ENCODE data around the gene DLGAP4. TPM values are rescaled to one million over a fixed set of nuclear protein-coding genes. Genes with fewer than 3 reads are reported as not detected.

DLGAP4 gene
- total RNA-seq, 1 experiment from 2014 or later, result 40.3 TPM

DNA sequence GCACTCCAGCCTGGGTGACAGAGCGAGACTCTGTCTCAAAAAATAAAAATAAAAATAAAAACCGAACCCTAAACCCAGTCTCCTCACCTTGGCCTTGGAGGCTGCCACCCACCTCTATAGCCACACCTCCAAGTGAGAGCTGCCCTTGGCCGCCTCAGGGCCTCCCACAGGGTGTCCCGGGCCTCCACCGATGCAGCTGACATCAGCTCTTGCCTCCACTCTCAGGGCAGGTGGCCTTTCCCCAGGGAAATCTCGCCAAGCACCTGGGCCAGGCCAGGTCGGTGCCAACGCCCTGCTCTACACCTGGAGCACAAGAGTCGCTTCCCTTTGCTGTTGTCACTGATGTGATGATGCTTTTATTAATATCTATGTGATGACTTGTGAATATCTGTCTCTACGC is 226.2 kb downstream of the DLGAP4 start (continued):
- TF ChIP-seq, protein P1, sequence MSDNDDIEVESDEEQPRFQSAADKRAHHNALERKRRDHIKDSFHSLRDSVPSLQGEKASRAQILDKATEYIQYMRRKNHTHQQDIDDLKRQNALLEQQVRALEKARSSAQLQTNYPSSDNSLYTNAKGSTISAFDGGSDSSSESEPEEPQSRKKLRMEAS (IDR thresholded peaks at IDR 0.05), result no peak
- no peak for TF ChIP-seq TCF7L2 (IDR thresholded peaks at IDR 0.05; ENCODE audit: borderline replicate concordance, extremely low read depth, insufficient read depth, insufficient read length)
- no peak for TF ChIP-seq ZFX (IDR thresholded peaks at IDR 0.05)
- no peak for TF ChIP-seq EGR1 (IDR thresholded peaks at IDR 0.05; ENCODE audit: low read depth)
- TF ChIP-seq SRF (IDR thresholded peaks at IDR 0.05; ENCODE audit: low read depth), result no peak
- TF ChIP-seq, protein P2, sequence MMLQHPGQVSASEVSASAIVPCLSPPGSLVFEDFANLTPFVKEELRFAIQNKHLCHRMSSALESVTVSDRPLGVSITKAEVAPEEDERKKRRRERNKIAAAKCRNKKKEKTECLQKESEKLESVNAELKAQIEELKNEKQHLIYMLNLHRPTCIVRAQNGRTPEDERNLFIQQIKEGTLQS (IDR thresholded peaks at IDR 0.05), result no peak
- TF ChIP-seq POLR2A (IDR thresholded peaks at IDR 0.05; ENCODE audit: borderline replicate concordance, extremely low read depth, insufficient read depth, insufficient read length), result no peak
- TF ChIP-seq POLR2AphosphoS5 (IDR thresholded peaks at IDR 0.05; ENCODE audit: low read depth, low read length), result no peak

DNA sequence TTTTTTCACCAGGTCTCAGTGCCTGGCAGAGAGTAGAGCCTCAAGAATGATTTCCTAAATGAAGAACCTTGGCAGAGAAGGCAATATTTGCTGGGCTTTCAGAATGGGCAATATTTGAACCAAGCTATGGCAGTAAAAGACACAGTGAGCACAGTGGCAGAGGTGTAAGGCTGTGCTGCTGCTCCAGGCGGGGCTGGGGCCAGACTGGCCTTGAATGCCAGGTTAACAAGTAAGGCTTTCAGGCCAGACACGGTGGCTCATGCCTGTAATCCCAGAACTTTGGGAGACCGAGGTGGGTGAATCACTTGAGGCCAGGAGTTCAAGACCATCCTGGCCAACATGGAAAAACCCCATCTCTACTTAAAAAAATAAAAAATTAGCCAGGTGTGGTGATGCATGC is 226.7 kb downstream of the DLGAP4 start:
- H2AFZ ChIP-seq (ENCODE audit: low read depth, low read length, poor library complexity, severe bottlenecking), result no peak overlapping the region
- TF ChIP-seq TCF7L2 (IDR thresholded peaks at IDR 0.05; ENCODE audit: borderline replicate concordance, extremely low read depth, insufficient read depth, insufficient read length) (no peak), YY1 (IDR thresholded peaks at IDR 0.05; ENCODE audit: extremely low read depth, insufficient replicate concordance, low read depth, low read length) (no peak), CBX3 (IDR thresholded peaks at IDR 0.05; ENCODE audit: low read depth) (no peak), JUND (IDR thresholded peaks at IDR 0.05) (no peak), EZH2phosphoT487 (IDR thresholded peaks at IDR 0.05; ENCODE audit: borderline replicate concordance) (no peak), POLR2A (IDR thresholded peaks at IDR 0.05; ENCODE audit: borderline replicate concordance, extremely low read depth, insufficient read depth, insufficient read length) (no peak), SIN3A (IDR thresholded peaks at IDR 0.05; ENCODE audit: low read depth) (no peak), EZH2 (IDR thresholded peaks at IDR 0.05) (no peak), ELF1 (IDR thresholded peaks at IDR 0.05; ENCODE audit: borderline replicate concordance, low read depth) (no peak), ZNF274 (IDR thresholded peaks at IDR 0.05; ENCODE audit: low read depth, low read length) (no peak), ZFX (IDR thresholded peaks at IDR 0.05) (no peak), CEBPB (IDR thresholded peaks at IDR 0.05; ENCODE audit: low read depth) (no peak)
- TF ChIP-seq, protein P1 (IDR thresholded peaks at IDR 0.05), result no peak
- TF ChIP-seq, protein P3, sequence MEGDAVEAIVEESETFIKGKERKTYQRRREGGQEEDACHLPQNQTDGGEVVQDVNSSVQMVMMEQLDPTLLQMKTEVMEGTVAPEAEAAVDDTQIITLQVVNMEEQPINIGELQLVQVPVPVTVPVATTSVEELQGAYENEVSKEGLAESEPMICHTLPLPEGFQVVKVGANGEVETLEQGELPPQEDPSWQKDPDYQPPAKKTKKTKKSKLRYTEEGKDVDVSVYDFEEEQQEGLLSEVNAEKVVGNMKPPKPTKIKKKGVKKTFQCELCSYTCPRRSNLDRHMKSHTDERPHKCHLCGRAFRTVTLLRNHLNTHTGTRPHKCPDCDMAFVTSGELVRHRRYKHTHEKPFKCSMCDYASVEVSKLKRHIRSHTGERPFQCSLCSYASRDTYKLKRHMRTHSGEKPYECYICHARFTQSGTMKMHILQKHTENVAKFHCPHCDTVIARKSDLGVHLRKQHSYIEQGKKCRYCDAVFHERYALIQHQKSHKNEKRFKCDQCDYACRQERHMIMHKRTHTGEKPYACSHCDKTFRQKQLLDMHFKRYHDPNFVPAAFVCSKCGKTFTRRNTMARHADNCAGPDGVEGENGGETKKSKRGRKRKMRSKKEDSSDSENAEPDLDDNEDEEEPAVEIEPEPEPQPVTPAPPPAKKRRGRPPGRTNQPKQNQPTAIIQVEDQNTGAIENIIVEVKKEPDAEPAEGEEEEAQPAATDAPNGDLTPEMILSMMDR (IDR thresholded peaks at IDR 0.05 in 2 of 3, conservative IDR thresholded peaks at IDR 0.05 in 1 of 3; ENCODE audit: borderline replicate concordance in 1 of 3, insufficient read depth in 1 of 3, low read depth in 2 of 3, low read length in 2 of 3), result no peak
- TF ChIP-seq, protein P2 (IDR thresholded peaks at IDR 0.05), result no peak
- H3K4me3 ChIP-seq (replicated peaks in 1 of 2; ENCODE audit: low read depth in 1 of 2, low read length in 2 of 2), result no peak overlapping the region
- no peaks in the 10 kb centered on the region for H4K20me1 ChIP-seq (ENCODE audit: insufficient read depth)
- H3K27ac ChIP-seq (ENCODE audit: low read depth, low read length), result no peak overlapping the region
- H3K9ac ChIP-seq (ENCODE audit: low read length), result no peak overlapping the region
- no peaks in the 10 kb centered on the region for H3K27me3 ChIP-seq (ENCODE audit: insufficient read depth, low read length)
- no peaks in the 10 kb centered on the region for H3K79me2 ChIP-seq (ENCODE audit: insufficient read depth, low read length)
- RAD21 ChIA-PET (ENCODE audit: low non-redundant PET in 1 of 2, low total read pairs in 2 of 2, uncharacterized antibody in 2 of 2, unreplicated experiment in 2 of 2), result no interaction called here
- no peak overlapping the region for H3K4me2 ChIP-seq (ENCODE audit: low read length)
- intact Hi-C loops (cut with micrococcal nuclease), result no loop called here
- ATAC-seq, result no peak
- H3K36me3 ChIP-seq (ENCODE audit: control insufficient read depth in 1 of 2, insufficient read depth in 2 of 2, low read length in 2 of 2), result peaks cover 0 to 2% of the 10 kb centered on the region in 2 experiments; a peak in 1 of 4 replicates
- no TSS peak for BruUV-seq (replicated peaks)
- H3K4me1 ChIP-seq (ENCODE audit: control insufficient read depth in 1 of 2, insufficient read depth in 2 of 2, low read length in 2 of 2), result no peaks in the 10 kb centered on the region
- DNase-seq (ENCODE audit: low read depth, low spot score), result no peak
- CTCF ChIA-PET, result no interaction called here
- POLR2A ChIA-PET, result no interaction called here
- H3K9me3 ChIP-seq (ENCODE audit: control insufficient read depth in 1 of 2, insufficient read depth in 1 of 2, low read depth in 1 of 2, low read length in 2 of 2), result no peaks in the 10 kb centered on the region
- no peaks in the 10 kb centered on the region for H3K9me2 ChIP-seq (ENCODE audit: insufficient read depth)
